BE2C (cell line): ENCODE data around the gene MACF1.
"Not testable (repeated sequence)": the region's sequence is repeated elsewhere in the genome, so short reads cannot be mapped to it uniquely, and the experiment has no call there.

Source experiments
- DNase-seq: peaks from one replicate; pipeline ENCODE4 v3.0.0-alpha.2; 2020
- H3K27me3 ChIP-seq: fragments of 250-450 bp; sonication (Bioruptor Pico); 2 replicates; pipeline ENCODE4 v1.5.1; 2020; ENCODE audit warnings: mild to moderate bottlenecking
- H3K36me3 ChIP-seq: fragments of 250-450 bp; sonication (Bioruptor Pico); 2 replicates; pipeline ENCODE4 v1.5.1; 2020; ENCODE audit warnings: mild to moderate bottlenecking
- H3K4me1 ChIP-seq: fragments of 250-450 bp; sonication (Bioruptor Pico); 2 replicates; pipeline ENCODE4 v1.5.1; 2020
- H3K4me3 ChIP-seq: 2 replicates; pipeline ENCODE4 v1.5.1; 2011; ENCODE audit warnings: low read depth, low read length
- H3K9me3 ChIP-seq: fragments of 250-450 bp; sonication (Bioruptor Pico); 2 replicates; pipeline ENCODE4 v1.5.1; 2020
- CTCF ChIP-seq: IDR thresholded peaks from 2 replicates; pipeline ENCODE4 v1.5.1; 2012; ENCODE audit warnings: mild to moderate bottlenecking, low read depth, low read length

MACF1 gene

GRCh38 chr1:39196244-39197215, 8.0 kb upstream of the MACF1 start:
- Histone ChIP-seq H3K4me1 (no peaks in the 10 kb centered on the region), H3K27me3 (no peaks in the 10 kb centered on the region), H3K9me3 (no peaks in the 10 kb centered on the region), H3K4me3 (no peak overlapping the region), H3K36me3 (no peaks in the 10 kb centered on the region)
- no peak for TF ChIP-seq CTCF
- DNase-seq = no peak

- no peaks in the 10 kb centered on the region for H3K27me3 ChIP-seq
- H3K4me1 ChIP-seq = no peaks in the 10 kb centered on the region
- H3K36me3 ChIP-seq = no peaks in the 10 kb centered on the region
- H3K9me3 ChIP-seq = no peaks in the 10 kb centered on the region
- TF ChIP-seq CTCF = no peak
- no peak for DNase-seq
- H3K4me3 ChIP-seq = no peak overlapping the region
Measured at GRCh38 chr1:39199593-39199992, 4.9 kb upstream of the MACF1 start.

GRCh38 chr1:39205102-39205780, 746 bp downstream of the MACF1 start:
- H3K27me3 ChIP-seq = no peaks in the 10 kb centered on the region

GRCh38 chr1:39205781-39206464, 1.4 kb downstream of the MACF1 start:
- DNase-seq = no peak
- Histone ChIP-seq H3K4me1 (no peaks in the 10 kb centered on the region), H3K4me3 (no peak overlapping the region), H3K27me3 (no peaks in the 10 kb centered on the region), H3K9me3 (no peaks in the 10 kb centered on the region), H3K36me3 (no peaks in the 10 kb centered on the region)
- no peak for TF ChIP-seq CTCF

More at GRCh38 chr1:39205102-39205780, 746 bp downstream of the MACF1 start:
- no peak for DNase-seq
- Histone ChIP-seq H3K36me3 (no peaks in the 10 kb centered on the region), H3K4me1 (no peaks in the 10 kb centered on the region), H3K9me3 (no peaks in the 10 kb centered on the region), H3K4me3 (no peak overlapping the region)
- no peak for TF ChIP-seq CTCF

- not testable (repeated sequence) for H3K27me3 ChIP-seq, H3K4me1 ChIP-seq, H3K9me3 ChIP-seq, H3K4me3 ChIP-seq, DNase-seq, H3K36me3 ChIP-seq
Measured at GRCh38 chr1:39208360-39208759, 3.9 kb downstream of the MACF1 start.

GRCh38 chr1:39210649-39211048, 6.2 kb downstream of the MACF1 start:
- Histone ChIP-seq H3K36me3 (no peaks in the 10 kb centered on the region), H3K27me3 (no peaks in the 10 kb centered on the region), H3K4me3 (no peak overlapping the region), H3K9me3 (no peaks in the 10 kb centered on the region), H3K4me1 (no peaks in the 10 kb centered on the region)
- no peak for DNase-seq
- TF ChIP-seq CTCF = no peak
